HG03108 (cell line): ENCODE results near the gene PGK1.

Source experiments
- ATAC-seq: cut with Tn5 transposase; IDR thresholded peaks from one replicate; pipeline ENCODE4 v1.9.1; 2021; ENCODE audit warnings: moderate library complexity; ENCODE audit not compliant: unreplicated experiment

Gene PGK1

GRCh38 chrX:78165425-78165824 is 61.4 kb downstream of the PGK1 start:
- ATAC-seq = no peak

GRCh38 chrX:78168065-78168464 is 64.0 kb downstream of the PGK1 start:
- no peak for ATAC-seq
